Ammon's horn (tissue), 1 donor: ENCODE measurements around the gene CSPG4.
A peak's percentile ranks its signal among the peaks of the same experiment; 100 is the strongest.
"Not testable (repeated sequence)": the region's sequence is repeated elsewhere in the genome, so short reads cannot be mapped to it uniquely, and the experiment has no call there.

Source experiments
- DNase-seq: peaks from one replicate; pipeline ENCODE4 v3.0.0-alpha.2; 2016; ENCODE audit warnings: low spot score

The CSPG4 gene

DNA sequence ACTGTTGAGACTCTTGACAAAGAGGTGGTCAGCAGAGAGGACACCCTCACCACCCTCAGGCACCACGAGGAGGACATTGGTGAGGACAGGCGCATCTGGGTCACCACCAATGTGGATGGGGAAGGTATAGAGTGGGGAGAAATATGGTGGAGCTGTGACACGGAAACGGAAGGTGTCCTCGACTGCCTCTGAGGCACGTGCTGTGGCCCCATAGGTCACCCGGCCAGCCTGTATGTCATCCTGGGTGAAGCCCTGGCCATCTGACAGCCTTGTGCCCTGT is 24.4 kb downstream of the CSPG4 start:
- no peak for DNase-seq

DNA sequence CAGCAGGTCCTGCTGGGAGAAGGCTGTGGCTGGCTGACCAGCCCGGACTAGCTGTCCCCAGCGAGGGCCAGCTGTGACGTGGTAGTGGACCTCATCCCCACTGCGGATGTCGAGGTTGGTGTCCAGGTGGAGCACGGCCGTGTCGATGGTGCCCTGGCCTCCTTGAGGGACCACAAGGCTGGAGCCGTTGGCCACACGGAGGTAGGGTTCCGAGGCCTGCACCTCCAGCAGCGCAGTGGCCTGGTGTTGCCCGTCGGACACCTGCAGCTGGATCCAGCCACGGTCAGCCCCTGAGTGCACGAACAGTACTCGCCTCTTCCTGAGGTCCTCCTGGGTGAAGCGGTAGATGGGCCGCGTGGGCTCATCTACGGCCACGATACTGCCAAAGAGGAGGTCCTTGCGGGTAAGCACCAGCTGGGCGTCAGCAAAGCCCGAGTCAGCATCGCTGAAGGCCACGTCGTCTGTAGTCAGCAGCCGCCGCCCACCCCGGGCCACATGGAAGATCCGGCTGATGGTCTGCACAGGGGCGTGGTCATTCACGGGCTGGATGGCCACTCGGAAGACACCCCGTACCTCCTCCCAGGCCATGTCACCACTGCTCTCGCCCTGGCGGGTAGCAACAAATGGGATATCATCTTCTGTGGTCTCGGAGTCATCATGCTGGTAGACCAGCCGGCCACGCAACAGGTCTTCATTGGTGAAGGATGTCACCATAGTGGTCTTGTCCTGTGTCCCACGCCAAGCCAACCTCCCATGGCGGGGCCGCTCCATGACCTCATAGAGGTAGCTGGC is 25.0 kb downstream of the CSPG4 start:
- no peak for DNase-seq

DNA sequence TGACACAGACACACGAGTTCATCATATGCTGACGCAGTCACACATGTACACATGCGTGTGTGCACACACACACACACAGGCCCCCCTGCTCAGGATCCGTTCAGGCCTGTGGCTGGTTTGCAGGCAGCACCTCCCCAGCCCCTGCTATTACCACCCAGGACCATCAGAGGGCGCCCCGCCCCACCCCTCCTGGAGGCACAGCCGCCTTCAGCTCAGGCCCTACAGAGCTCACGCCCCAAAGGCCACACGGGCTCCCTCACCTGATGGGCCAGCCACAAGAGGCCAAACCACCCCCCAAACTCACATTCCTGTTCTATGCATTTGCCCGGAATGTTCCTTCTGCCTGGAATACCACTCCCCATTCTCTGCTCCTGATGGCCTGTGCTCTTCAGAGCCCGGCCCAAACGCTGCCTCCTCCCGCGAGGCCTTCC is 26.4 kb downstream of the CSPG4 start:
- DNase-seq = peak; percentile 61

DNA sequence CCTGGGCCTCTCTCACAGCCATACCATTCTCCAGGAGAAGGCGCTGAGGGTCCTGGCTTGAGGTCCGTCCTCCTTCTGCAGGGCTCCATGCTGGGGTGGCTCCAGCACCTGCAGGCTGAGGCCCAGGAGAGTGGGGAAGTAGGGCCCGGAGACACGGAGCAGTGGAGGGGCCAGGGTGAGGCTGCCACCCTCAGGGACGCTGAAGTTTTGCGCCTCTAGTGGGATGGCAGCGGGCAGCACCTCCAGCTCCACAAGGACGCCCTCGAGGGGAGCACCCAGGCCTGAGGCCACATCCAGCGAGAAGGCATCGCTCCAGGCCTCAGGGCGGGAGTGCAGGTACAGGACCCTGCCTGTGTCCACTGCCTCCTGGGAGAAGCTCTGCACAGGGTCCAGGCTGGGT is 27.5 kb downstream of the CSPG4 start:
- no peak for DNase-seq

DNA sequence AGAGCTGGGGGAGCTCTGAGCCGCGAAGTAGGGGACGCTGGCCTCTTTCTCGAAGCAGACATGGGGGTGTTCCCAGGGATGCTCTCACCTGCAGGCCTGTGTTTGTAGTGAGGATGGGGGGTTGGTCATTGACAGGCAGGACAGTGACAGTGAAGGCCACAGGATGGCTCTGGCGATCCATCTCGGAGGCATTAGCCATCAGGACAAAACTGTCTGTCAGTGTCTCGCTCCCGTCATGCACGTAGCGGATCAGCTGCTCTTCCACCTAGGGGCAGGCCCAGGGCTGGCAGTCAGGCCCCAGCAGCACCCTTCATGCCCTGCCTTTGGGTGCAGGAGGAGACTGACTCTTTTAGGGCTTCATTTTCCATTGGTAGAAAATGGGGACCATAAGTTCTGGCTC is 28.0 kb downstream of the CSPG4 start:
- no peak for DNase-seq

DNA sequence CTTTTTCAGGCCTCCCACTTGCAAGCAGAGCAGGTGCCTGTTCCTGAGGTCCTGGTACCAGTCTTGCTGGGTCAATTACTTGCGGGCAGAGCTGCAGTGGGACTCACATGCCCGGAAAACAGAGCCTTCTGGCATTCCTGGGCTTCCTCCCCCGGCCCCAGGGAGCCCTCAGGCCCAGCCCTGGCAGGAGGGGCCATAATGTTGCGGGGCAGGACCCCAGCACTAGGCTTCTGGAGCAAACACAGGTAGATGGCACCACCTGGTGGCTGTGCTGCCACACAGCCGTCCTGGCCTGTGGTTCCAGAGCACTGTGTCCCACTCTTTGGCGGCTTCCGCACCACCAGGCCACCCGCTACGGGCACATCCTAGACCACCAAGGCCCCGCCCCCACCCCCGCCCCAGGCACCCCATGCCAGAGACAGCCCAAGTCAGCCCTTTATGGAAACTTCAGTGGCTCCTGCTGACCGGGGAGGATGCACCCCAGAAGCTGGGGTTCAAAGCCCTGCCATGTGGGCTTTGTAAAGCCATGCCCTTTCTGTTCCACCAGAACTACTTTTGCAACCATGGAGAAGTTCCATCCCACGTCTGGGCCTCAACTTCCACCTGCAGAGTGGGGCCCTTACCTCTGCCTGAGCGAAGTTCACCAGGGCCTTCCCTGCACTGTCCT is 28.9 kb downstream of the CSPG4 start:
- DNase-seq = peak; percentile 78

DNA sequence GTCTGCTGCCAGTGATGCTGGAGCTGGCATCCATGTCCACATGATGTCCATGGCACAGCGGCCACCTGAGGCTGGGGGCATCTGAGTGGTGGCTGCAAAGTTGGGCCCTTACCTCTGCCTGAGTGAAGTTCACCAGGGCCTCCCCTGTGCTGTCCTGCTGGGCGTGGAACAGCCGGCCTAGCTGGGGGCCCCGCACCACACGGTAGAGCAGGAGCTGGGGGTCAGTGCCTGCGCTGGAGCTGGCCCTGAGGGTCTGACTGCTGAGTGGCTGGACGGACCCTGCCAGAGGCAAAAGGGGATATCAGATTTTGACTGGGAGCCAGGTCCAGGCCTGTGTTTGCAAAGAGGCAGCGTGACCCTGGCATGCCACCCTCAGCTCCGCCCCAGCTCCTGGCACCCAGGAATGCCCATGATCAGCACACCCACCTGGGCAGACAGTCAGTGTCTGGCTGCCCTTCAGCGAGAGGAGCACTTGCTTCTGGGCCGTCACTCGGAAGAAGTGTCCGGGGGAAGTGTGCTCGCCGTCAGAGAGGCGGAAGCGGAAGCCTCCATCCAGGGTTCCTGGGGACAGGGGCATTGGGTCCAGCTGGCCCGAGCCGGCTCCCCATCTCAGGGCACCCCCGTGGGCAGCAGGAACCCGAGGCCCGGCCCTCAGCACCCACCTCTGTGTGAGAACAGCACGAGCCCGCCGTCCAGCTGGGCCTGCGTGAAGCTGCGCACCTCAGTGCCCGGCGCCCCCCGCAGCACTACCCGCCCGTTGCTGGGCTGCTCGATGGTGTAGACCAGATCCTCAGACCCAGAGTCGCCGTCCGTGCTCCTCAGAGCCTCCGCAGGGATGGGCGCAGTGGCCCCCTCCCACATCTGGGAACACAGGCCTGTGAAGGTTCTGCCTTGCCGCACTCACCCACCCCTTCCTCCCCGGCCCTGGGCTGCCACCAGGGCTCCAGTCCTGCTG is 30.2 kb downstream of the CSPG4 start:
- DNase-seq = no peak

DNA sequence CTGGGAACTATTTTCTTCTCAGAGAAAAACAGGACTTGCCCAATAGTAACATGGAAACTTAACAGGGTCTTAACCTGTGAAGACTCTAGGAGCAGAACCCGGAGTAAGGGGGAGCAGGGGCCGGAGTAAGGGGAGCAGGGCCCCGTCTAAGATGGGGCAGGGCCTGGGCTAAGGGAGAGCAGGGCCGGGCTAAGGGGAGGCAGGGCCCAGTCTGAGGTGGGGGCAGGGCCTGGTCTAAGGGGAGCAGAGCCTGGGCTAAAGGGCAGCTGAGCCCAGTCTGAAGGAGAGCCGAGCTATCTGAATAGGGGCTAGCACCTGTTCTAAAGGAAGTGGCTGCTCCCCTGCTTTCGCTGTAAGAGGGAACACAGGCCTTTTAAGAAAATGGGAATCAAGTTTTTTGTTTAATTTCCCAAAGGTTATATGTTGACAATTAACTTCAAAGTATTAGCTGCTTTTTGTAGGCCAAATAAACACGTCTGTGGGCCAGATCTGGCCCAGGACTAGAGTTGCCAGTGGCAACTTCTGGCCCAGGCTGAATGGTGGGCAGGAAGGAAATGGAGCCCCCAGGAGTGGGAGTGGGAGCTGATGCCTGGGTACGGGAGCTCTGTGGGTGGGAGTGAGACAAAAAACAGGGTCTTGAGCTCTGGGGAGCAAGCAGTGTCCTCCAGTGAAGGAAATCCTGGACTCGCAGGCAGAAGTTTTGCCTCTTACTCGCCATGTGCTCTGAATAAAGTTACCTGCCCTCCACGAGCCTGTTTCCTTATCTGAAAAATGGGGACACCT is 32.5 kb downstream of the CSPG4 start:
- no peak for DNase-seq

DNA sequence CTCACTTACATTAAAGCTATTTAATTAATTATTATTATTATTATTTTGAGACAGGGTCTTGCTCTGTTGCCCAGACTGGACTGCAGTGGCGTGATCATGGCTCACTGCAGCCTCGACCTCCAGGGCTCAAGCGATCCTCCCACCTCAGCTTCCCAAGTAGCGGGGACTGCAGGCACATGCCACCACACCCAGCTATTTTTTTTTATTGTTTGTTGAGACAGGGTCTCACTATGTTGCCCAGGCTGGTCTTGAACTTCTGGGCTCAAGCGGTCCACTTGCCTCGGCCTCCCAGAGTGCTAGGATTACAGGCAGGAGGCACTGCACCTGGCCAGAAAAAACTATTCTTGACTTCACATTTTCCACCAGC is 34.3 kb downstream of the CSPG4 start:
- not testable (repeated sequence) for DNase-seq

DNA sequence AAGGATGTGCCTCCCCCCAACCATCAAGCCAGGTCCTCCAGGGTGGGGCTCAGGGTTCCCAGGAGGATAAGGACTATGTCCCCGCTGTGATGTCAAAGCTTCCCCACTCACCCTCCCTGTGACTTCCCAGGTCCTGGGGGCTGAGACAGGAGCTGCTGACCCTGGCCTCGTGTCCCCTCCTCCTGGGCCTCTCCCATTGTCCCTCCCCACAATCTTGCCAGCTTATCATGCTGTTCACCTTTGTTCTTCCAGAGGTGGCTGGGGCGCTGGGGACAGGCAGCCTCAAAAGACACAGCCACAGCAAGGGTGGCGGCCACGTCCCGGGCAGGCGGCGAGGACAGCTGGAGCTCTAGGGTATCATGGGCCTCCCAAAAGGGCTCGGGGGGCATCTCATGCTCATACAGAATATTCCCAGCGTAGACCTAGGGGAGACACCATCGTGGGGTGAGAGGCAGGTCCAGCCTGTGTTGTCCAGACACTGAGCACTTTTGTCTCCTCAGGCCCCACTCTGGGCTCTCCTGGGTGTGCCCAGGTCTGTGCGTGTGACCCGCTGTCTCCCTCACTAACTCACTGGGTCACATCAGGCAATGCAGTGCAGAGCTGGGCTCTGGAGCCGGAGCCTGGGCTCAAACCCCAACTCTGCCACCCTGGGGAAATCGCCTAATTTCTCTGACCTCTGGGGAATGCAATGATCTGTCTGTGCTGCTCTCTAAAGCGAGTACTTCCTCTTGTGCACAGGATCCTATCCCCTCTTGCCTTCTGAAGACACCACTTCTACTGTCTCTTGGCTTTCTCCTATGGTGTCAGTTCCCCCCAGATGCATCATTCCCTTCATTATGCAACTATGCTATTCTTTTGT is 35.0 kb downstream of the CSPG4 start:
- DNase-seq = no peak

DNA sequence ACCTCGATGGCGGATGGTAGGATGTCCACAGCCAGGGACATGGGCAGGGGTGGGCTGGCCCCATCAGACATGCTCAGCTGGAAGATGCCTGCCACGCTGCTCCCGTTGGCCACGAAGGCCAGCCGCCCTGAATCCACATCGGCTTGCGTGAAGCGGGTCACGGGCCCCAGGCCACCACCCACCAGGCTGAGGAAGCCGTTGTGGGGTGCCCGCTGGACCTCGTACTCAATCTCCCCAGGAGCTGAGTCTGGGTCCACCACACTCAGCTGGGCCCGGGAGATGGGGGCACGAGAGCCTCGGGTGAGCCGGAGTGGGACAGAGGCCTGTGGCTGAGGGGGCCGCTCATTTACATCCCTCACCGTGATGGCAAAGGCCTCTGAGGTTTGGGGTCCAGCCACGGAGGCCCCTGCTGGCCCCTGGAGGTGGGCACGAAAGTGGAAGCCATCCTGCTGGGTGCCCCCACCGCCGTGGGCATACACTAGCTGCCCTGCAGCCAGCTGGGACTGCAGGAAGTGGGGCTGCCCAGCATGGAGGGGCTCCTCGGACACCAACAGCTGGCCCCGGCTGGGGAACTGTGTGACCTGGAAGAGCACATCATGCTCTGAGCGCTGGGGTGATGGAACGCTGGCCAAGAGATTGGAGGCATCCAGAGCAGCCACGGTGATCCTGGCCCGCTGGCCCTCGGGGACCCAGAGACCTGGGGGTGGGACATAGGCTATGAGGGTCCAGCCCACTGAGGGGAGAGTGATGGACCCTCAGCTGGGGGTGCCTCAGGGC is 35.8 kb downstream of the CSPG4 start:
- DNase-seq = no peak

DNA sequence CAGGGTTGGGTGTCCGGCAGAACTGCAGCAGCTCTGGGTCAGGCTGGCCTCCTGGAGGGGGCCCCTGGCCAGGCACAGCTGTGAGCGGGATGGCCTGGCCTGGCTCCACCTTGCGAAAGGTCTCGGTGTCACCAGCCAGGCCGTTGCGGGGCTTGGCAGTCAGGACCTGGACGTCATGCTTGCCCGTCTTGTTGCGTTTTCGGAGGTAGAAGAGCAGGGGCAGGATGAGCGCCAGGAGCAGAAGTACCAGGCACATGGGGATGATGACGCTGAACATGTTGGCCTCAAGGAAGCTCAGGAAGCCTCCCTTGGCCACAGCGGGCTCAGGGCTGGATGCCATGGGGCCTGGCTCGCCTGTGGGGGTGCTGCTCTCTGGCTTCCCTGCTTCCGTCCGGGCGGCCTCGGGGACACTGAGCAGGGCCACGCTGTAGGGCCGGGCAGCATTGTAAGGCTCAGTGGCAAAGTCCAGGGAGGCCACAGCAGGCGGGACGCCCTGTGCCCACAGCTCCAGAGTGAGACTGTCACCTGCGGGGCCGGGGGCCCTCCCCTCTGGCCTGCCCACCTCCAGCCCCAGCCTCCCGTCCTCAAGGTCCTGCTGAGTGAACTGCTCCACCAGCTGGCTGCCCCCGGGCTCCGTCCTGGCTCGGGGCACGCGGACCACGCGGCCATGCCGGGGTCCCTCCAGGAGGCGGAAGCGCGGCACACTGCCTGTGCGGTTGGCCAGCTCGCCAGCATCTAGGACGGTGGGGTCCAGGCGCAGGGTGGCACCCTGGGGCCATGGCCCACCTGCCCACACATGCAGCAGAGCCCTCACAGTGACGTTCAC is 36.9 kb downstream of the CSPG4 start:
- no peak for DNase-seq

DNA sequence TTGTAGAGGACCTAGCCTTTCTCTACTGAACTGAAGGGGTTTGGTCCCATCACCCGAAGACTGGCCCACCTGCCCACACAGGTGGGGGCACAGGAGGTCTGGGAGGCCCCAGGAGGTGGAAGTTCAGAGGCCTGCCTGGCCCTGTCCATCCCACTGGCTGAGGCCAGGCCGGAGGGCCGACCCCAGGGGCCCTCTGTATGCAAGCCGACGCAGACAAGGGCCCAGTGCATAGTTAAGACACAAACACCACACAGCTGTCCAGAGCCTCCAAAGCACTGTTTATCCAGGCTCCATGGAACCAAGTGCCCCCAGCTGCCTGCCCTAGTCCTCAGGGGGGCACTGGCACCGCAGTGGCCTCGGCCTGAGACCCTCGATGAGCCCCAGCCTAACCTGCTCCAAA is 38.3 kb downstream of the CSPG4 start:
- no peak for DNase-seq

DNA sequence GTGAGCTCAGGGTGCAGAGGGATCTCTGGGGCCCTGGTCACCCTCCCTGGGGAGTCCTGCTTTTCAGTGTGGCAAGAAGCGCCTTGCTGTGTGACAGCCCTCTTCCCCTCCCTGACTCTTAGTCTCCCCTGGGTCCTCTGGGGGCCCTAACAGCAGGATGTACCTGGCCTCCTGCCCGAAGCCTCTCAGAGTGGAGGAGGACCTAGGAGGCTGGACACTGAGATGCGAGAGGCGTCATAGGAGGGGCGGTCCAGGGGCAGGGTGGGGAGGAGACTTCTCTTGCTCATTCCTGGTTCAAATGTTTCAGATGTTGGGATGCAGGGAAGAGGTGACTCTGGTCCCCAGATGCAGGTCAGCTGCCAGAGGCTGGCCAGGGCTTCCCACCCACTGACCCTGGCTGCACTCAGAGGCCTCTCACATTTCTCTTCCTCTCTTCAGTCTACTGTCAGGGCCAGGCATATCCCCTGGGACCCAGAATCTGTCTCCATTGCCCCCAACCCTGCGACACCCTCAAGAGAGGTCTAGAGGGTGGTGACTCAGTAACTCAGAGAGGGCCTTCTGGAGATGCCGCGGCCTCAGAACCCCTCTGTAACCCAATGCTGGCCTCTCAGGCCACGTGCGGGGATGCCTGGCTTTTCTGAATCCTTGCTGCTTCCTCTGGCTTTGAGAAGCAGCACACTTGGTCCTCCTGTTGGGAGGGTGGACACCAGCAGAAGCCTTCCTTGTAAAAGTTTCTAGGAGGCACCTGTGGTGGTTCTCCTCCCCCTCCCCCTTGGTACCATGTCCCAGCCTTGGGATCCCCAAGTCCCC is 39.0 kb downstream of the CSPG4 start:
- DNase-seq = no peak

DNA sequence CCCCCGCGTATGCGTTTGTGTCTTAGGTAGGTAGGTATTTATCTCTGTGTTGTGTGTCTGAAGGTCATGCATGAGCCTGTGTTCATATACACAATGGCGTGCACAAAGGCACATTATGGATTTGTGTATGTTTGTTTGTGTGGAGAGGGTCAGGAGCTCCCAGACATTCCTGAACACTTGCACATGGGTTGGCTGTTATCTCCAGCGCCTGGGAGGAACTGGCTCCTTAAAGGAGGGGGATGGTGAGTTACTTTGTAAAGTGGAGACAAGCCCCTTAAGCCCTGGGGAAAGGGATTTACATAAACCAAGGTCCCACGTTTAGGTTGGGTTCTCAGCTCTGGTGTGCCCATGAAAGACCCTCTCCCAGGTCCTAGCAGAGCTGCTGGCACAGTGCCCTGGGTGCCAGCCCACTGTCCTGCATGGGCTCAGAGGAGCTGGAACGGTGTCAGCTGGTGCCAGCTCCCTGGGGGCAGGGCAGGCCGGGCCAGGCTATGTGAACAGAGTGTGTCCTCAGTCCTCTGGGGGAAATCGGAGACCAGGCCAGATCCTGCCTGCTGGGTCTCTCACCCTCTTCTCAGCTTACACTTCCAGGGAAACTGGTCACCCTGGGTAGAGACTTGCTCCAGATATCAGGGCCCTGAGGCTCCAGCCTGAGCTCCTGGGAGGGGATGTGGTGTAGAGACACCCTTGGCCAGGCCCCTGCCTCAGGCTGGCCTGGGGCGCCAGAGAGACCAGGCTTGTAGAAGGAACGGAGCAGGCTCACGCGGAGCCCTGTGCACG is 39.8 kb downstream of the CSPG4 start:
- no peak for DNase-seq

DNA sequence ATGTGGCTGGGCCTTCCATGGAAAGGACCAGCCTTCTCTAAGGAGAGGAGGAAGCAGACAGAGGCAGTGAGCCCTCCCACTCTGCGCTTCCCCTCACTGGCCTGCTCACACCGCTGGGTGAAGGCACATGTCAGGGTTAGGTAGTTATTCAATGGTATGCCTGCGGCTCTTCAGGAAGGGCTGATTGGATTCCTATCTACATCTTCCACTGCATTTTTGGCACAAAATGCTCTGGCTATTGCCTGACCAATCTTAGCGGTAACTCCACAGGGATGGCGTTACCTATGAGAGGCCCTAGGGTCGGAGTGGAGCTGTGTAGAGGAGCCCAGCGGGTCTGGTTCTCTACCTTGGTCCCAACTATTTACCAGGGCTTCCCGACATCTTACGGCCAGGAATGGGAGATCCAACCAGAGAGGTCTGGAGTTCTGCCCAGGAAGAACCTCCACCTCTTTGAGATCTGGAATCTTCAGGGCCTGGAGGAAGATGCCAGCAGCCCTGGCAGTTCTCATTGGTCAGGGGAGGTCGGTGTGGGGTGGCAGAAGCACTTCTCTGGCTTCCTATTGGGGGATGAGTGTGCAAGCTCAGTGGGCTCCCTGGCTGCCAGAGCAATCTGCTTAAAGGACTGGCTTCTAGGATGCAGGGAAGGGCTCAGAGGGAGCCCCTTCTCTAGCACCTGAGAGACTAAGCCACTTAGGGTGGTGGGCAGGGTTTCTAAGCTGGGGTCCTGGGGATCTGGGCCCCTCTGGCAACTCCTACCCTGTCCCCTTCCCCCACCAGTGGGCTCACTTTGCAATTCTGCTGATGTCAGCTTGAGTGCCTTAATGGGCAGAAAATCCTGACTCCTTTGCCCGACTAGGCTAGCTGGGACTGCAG is 40.7 kb downstream of the CSPG4 start:
- no peak for DNase-seq

DNA sequence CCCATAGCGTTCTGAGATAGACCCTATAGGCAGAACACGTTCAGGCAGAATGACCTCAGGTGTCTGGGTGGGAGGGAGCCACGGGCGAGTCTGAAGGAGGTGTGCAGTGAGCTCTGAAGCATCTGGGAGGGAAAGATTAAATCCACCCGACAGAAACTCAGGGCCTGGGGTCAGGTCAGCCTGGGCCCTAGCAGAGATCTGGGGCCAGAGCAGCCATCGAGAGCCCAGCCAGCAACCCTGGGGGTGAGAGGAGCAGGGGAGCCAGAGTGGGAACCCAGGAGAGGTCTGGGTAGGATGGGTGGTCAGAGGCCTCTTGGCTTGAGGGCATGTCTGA is 42.8 kb downstream of the CSPG4 start:
- no peak for DNase-seq
